SK-N-MC (cell line): Measurements from ENCODE around the gene BMPR1B.

Source experiments
- EZH2 ChIP-seq: fragments of 200-600 bp; sonication (generic); IDR thresholded peaks from one replicate; pipeline ENCODE4 v1.6.1; 2017; ENCODE audit warnings: antibody characterized with exemption
- FOXP2 ChIP-seq: optimal IDR thresholded peaks from 2 replicates; pipeline ENCODE3; 2011; ENCODE audit warnings: mild to moderate bottlenecking, moderate library complexity; ENCODE audit not compliant: insufficient read depth; ENCODE audit errors: extremely low read length, control extremely low read depth
- POLR2AphosphoS5 ChIP-seq: IDR thresholded peaks from 2 replicates; pipeline ENCODE4 v1.6.1; 2012; ENCODE audit warnings: mild to moderate bottlenecking, low read depth, low read length, borderline replicate concordance

DNA sequence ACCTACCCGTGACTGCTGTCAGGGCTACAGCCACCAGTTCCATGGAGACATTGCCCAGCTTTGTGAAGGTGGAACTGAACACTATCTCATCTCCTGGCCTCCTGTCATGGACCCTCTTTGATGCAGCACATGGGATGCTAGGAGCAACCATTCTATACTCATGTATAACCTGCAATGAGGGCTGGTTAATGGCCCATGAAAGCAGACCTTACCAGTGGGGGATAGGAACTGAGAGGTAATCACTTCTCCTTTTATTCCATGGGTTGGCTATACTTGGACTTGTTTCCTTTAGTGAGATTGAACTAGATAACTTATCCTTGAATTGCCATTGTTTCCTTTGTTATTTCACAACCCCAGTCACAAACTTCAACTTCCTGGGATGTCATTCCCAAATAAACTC, 310.6 kb downstream of the BMPR1B start:
- TF ChIP-seq POLR2AphosphoS5, result no peak
- no peak for TF ChIP-seq EZH2
- TF ChIP-seq FOXP2, result no peak
